SU-DHL-6 (cell line): ENCODE results near the gene PRRC2A.

Experiments used
- H2AFZ ChIP-seq: fragments of 200-600 bp; sonication (generic); 2 replicates; pipeline ENCODE4 v1.6.1; 2014; ENCODE audit warnings: low read depth, mild to moderate bottlenecking, moderate library complexity, mixed read lengths, antibody characterized with exemption, low read length; ENCODE audit not compliant: severe bottlenecking
- H3F3A ChIP-seq: fragments of 200-600 bp; shearing (Covaris generic); 2 replicates; pipeline ENCODE4 v1.6.0; 2016; ENCODE audit warnings: antibody characterized with exemption, mild to moderate bottlenecking; ENCODE audit not compliant: insufficient read depth
- H3K27ac ChIP-seq: fragments of 200-600 bp; sonication (generic); 2 replicates; pipeline ENCODE4 v1.5.1; 2016; ENCODE audit warnings: low read depth, mild to moderate bottlenecking, low read length, moderate library complexity, mixed read lengths
- H3K27me3 ChIP-seq: fragments of 200-600 bp; sonication (generic), shearing (Covaris generic); 2 replicates; pipeline ENCODE4 v1.6.0; 2014; ENCODE audit warnings: mild to moderate bottlenecking, low read length
- H3K36me3 ChIP-seq: fragments of 200-600 bp; sonication (generic); 2 replicates; pipeline ENCODE4 v1.6.1; 2014; ENCODE audit warnings: mild to moderate bottlenecking, low read length, mixed read lengths
- H3K4me2 ChIP-seq: fragments of 300-600, 200-600 bp; shearing (Covaris generic), sonication (generic); 2 replicates; pipeline ENCODE4 v1.6.0; 2014; ENCODE audit warnings: low read length, low read depth, mild to moderate bottlenecking; ENCODE audit not compliant: poor library complexity, severe bottlenecking
- H3K4me3 ChIP-seq: fragments of 200-600 bp; sonication (generic); 2 replicates; pipeline ENCODE4 v1.5.1; 2014; ENCODE audit warnings: antibody characterized with exemption, low read length, mild to moderate bottlenecking, mixed read lengths; ENCODE audit not compliant: insufficient read depth, poor library complexity, severe bottlenecking
- H3K79me2 ChIP-seq: fragments of 200-600 bp; sonication (generic); 2 replicates; pipeline ENCODE4 v1.6.1; 2014; ENCODE audit warnings: mild to moderate bottlenecking, low read length, moderate library complexity; ENCODE audit not compliant: insufficient read depth
- H3K9ac ChIP-seq: fragments of 200-600 bp; sonication (generic); 2 replicates; pipeline ENCODE4 v1.7.0; 2014; ENCODE audit warnings: mild to moderate bottlenecking, low read length
- H3K9me2 ChIP-seq: fragments of 200-600 bp; sonication (generic); replicated peaks from 2 replicates; pipeline ENCODE4 v1.6.1; 2014; ENCODE audit warnings: low read length; ENCODE audit not compliant: insufficient read depth
- H3K9me3 ChIP-seq: fragments of 200-600 bp; sonication (generic); 2 replicates; pipeline ENCODE4 v1.6.1; 2014; ENCODE audit warnings: low read length, mixed read lengths; ENCODE audit not compliant: insufficient read depth
- H4K20me1 ChIP-seq: fragments of 200-600 bp; sonication (generic); 2 replicates; pipeline ENCODE4 v1.6.1; 2014; ENCODE audit warnings: low read depth, mild to moderate bottlenecking, antibody characterized with exemption, low read length, moderate library complexity, mixed read lengths
- EZH2phosphoT487 ChIP-seq: fragments of 200-600 bp; sonication (generic), shearing (Covaris generic); conservative IDR thresholded peaks from 2 replicates; pipeline ENCODE4 v1.6.1; 2018; ENCODE audit warnings: mild to moderate bottlenecking, antibody characterized with exemption, low read length, moderate library complexity, mixed read lengths
- TF ChIP-seq, protein P1 (sequence below): fragments of 200-600 bp; sonication (generic); IDR thresholded peaks from one replicate; pipeline ENCODE4 v1.5.1; 2017; ENCODE audit warnings: antibody characterized with exemption, mild to moderate bottlenecking, low read length, moderate library complexity; ENCODE audit not compliant: insufficient read depth, poor library complexity, severe bottlenecking

Gene PRRC2A

DNA sequence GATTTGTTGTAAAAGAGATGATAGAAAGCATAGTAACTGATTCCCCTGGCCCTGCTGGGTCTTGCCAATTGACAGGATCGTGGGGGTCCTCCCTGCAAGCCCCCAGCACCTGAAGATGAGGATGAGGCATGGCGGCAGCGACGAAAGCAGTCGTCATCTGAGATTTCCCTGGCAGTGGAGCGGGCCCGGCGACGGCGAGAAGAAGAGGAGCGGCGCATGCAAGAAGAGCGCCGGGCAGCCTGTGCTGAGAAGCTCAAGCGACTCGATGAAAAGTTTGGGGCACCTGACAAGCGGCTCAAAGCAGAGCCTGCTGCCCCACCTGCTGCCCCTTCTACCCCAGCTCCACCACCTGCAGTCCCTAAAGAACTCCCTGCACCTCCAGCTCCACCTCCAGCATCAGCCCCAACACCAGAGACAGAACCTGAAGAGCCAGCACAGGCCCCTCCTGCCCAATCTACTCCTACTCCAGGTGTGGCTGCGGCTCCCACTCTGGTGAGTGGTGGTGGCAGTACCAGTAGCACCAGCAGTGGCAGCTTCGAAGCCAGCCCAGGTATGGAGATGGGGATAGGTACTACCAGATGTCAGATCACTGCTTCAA lies 7.3 kb downstream of the PRRC2A start:
- peaks cover 8% of the 10 kb centered on the region; the same call in 1 of the 2 replicates for H4K20me1 ChIP-seq
- H3F3A ChIP-seq, result peaks cover 5% of the 10 kb centered on the region; the same call in 1 of the 2 replicates
- no peaks in the 10 kb centered on the region for H3K27me3 ChIP-seq
- no peak overlapping the region for H3K9ac ChIP-seq
- H3K4me2 ChIP-seq, result no peak overlapping the region
- no peak overlapping the region for H3K27ac ChIP-seq
- TF ChIP-seq EZH2phosphoT487, result no peak
- TF ChIP-seq, protein P1, sequence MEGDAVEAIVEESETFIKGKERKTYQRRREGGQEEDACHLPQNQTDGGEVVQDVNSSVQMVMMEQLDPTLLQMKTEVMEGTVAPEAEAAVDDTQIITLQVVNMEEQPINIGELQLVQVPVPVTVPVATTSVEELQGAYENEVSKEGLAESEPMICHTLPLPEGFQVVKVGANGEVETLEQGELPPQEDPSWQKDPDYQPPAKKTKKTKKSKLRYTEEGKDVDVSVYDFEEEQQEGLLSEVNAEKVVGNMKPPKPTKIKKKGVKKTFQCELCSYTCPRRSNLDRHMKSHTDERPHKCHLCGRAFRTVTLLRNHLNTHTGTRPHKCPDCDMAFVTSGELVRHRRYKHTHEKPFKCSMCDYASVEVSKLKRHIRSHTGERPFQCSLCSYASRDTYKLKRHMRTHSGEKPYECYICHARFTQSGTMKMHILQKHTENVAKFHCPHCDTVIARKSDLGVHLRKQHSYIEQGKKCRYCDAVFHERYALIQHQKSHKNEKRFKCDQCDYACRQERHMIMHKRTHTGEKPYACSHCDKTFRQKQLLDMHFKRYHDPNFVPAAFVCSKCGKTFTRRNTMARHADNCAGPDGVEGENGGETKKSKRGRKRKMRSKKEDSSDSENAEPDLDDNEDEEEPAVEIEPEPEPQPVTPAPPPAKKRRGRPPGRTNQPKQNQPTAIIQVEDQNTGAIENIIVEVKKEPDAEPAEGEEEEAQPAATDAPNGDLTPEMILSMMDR, result no peak
- H3K9me3 ChIP-seq, result no peaks in the 10 kb centered on the region
- H3K9me2 ChIP-seq, result no peaks in the 10 kb centered on the region
- no peak overlapping the region for H2AFZ ChIP-seq
- H3K79me2 ChIP-seq, result peaks cover 43% of the 10 kb centered on the region
- peaks cover 74% of the 10 kb centered on the region for H3K36me3 ChIP-seq
- no peak overlapping the region for H3K4me3 ChIP-seq

DNA sequence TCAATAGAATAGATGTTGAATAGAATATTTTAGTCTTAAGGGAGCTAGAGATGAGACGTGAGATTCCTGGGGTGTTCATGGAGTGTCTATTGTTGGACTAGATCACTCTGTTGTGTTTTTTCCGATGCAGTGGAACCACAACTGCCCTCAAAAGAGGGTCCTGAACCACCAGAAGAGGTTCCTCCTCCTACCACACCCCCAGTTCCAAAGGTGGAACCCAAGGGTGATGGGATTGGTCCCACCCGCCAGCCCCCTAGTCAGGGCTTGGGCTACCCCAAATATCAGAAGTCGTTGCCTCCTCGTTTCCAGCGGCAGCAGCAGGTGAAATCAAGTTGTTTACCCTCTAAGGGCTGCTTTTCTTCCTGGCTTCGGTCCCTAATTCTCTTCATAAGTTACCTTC lies 8.5 kb downstream of the PRRC2A start:
- H3K27ac ChIP-seq, result no peak overlapping the region
- no peaks in the 10 kb centered on the region; the same call in 1 of the 2 replicates for H4K20me1 ChIP-seq
- H3K9ac ChIP-seq, result no peak overlapping the region
- TF ChIP-seq EZH2phosphoT487, result no peak
- TF ChIP-seq, protein P1, result no peak
- H2AFZ ChIP-seq, result no peak overlapping the region
- H3K4me3 ChIP-seq, result no peak overlapping the region
- no peaks in the 10 kb centered on the region for H3K9me3 ChIP-seq
- peaks cover 67% of the 10 kb centered on the region for H3K36me3 ChIP-seq
- H3K9me2 ChIP-seq, result no peaks in the 10 kb centered on the region
- H3K4me2 ChIP-seq, result no peak overlapping the region
- H3K27me3 ChIP-seq, result no peaks in the 10 kb centered on the region
- peaks cover 7% of the 10 kb centered on the region; the same call in 1 of the 2 replicates for H3F3A ChIP-seq
- peaks cover 30% of the 10 kb centered on the region for H3K79me2 ChIP-seq

DNA sequence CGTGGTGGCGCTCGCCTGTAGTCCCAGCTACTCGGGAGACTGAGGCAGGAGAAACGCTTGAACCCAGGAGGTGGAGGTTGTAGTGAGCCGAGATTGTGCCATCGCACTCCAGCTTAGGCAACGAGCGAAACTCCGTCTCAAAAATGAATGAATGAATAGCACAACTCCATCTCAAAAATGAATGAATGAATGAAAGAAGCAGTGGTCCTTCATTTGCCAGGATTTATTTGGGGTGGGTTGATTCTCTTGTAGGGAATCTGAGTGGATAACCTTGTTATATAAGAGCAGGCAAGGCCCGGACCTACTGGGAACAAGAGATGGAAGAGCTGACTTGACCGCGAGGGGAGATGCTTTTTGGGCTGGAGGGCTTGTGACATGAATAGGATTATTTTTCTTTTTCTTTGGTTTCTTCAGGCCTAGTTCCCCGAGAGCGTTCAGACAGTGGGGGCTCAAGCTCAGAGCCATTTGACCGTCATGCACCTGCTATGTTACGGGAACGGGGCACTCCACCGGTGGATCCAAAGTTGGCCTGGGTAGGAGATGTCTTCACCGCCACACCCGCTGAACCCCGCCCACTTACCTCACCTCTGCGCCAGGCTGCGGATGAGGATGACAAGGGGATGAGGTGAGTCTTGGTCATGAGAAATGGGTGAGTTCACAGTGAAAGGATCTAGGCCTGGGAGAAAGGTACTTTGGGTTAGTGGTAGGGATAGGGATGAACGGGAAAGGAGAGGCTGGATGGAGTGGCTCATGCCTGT lies 9.8 kb downstream of the PRRC2A start:
- Histone ChIP-seq H3K9me3 (no peaks in the 10 kb centered on the region), H3K27me3 (no peaks in the 10 kb centered on the region), H3K9me2 (no peaks in the 10 kb centered on the region), H3K9ac (no peak overlapping the region), H3K4me2 (no peak overlapping the region), H3F3A (peaks cover 21% of the 10 kb centered on the region; the same call in 1 of the 2 replicates), H3K36me3 (peaks cover 65% of the 10 kb centered on the region), H3K27ac (no peak overlapping the region), H2AFZ (no peak overlapping the region), H4K20me1 (no peaks in the 10 kb centered on the region; the same call in 1 of the 2 replicates), H3K4me3 (no peak overlapping the region), H3K79me2 (peaks cover 20% of the 10 kb centered on the region)
- TF ChIP-seq, protein P1, result no peak
- TF ChIP-seq EZH2phosphoT487, result no peak
